Right lobe of liver (tissue), 6 donors: ENCODE data around the gene THYN1. TPM values are rescaled to one million over a fixed set of nuclear protein-coding genes. Genes with fewer than 3 reads are reported as not detected.

Experiments used
- ATAC-seq, 4 donors: fragments of 200-7000 bp; cut with Tn5 transposase; one replicate each; pipeline ENCODE4 v1.9.1; 2020; ENCODE audit warnings: mild to moderate bottlenecking in 4 of 4, moderate library complexity in 4 of 4
- DNase-seq, 3 donors: peaks; one replicate each; pipeline ENCODE4 v3.0.0-alpha.2; 2020
- H3K27ac ChIP-seq, 3 donors: fragments of 200-600 bp; one replicate each; pipeline ENCODE4 v1.8.0; 2022
- H3K27me3 ChIP-seq, 2 donors: fragments of 200-600 bp; one replicate each; pipeline ENCODE4 v1.8.0; 2022
- H3K36me3 ChIP-seq, 4 donors: fragments of 200-600 bp; sonication (generic) in 1 of 4; one replicate each; pipeline versions ENCODE4 v1.5.1 to v1.8.0; 2017 to 2022; ENCODE audit warnings: control low read depth in 1 of 4
- H3K4me1 ChIP-seq, 4 donors: fragments of 200-600 bp; sonication (generic) in 1 of 4; one replicate each; pipeline versions ENCODE4 v1.5.1 to v1.8.0; 2017 to 2022; ENCODE audit warnings: control low read depth in 1 of 4
- H3K4me3 ChIP-seq, 3 donors: fragments of 200-600 bp; one replicate each; pipeline ENCODE4 v1.8.0; 2022
- H3K9me3 ChIP-seq, 4 donors: fragments of 200-600 bp; sonication (generic) in 1 of 4; one replicate each; pipeline versions ENCODE4 v1.5.1 to v1.8.0; 2017 to 2022; ENCODE audit warnings: control low read depth in 1 of 4
- POLR2A ChIP-seq: fragments of 450-650 bp; IDR thresholded peaks from one replicate; pipeline ENCODE4 v1.6.1; 2017; ENCODE audit warnings: antibody characterized with exemption, mild to moderate bottlenecking
- WGBS: methylation state at CpG from one replicate; pipeline ENCODE4 v1.1.6; 2018; ENCODE audit warnings: low coverage, low lambda C conversion rate; ENCODE audit not compliant: insufficient coverage; ENCODE audit errors: missing lambda C conversion rate; 5-methylcytosine and 5-hydroxymethylcytosine counted together
- intact Hi-C, 2 donors: fragments of 100-400 bp; cut with DNase I; formaldehyde crosslinking; loops; one replicate each; pipeline versions ENCODE4 v1.11.2 to v1.14.1; 2022
- total RNA-seq, 6 experiments: library from RNA; depleted of rRNA in 2 of 6; stranded (reverse); fragments of >200 nt in 2 of 6; fragmentation: NEBNext Ultra II Directional in 3 of 6; extraction: Animal tissue kit (Norgen Biotek cat#: 25700) in 3 of 6; gene quantifications; one replicate each; pipeline versions ENCODE4 v1.1.0 to v1.2.4, GENCODE V29; 2016 to 2023
- TF ChIP-seq, protein P1 (sequence below), 4 donors: fragments of 200-600 bp in 3 of 4; fragments of 450-650 bp in 1 of 4; IDR thresholded peaks; one replicate each; pipeline versions ENCODE4 v1.5.1 to v1.8.0; 2016 to 2022; ENCODE audit warnings: antibody characterized with exemption in 4 of 4, mild to moderate bottlenecking in 2 of 4
- donor health status: DM: no; HTN: yes; CAD: no.
- donor health status: DM: no; HTN: no; CAD: no.
- donor health status: DM: no; HTN: no; CAD: no.
- donor health status: DM: no; HTN: yes; CAD: no.
- donor health status: DM: no; HTN: yes; CAD: no.

Gene THYN1
- total RNA-seq, 6 experiments from 2014 or later: 11.7 to 39.2 (median 20.6) TPM

DNA sequence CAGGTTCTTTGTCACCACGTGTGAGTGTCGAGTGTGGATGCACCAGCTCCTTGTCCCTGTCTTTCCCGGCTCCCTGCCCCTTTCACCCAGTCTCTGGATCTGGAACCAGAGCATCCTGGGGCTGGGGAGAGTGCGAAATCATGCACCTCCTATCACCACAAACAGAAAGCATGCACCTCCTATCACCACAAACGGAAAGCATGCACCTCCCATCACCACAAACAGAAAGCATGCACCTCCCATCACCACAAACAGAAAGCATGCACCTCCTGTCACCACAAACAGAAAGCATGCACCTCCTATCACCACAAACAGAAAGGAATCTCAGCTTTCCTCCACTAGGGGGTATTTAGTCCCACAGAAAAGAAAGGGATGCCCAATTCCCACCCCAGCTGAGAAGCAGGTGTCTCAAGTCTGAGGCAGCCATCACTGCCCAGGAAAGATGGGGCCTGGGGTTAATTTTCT lies 17.1 kb upstream of the THYN1 start:
- Histone ChIP-seq H3K4me3 (no peak overlapping the region), H3K27ac (no peak overlapping the region), H3K27me3 (peaks cover 0 to 11% of the 10 kb centered on the region in 2 donors), H3K36me3 (no peaks in the 10 kb centered on the region), H3K4me1 (peaks cover 0 to 4% (median 0%) of the 10 kb centered on the region in 4 donors), H3K9me3 (no peaks in the 10 kb centered on the region)
- intact Hi-C loops: no loop called here
- no peak for ATAC-seq
- WGBS: 13% methylated on average over 1 of the region's 5 CpGs
- no peak for DNase-seq
- TF ChIP-seq, protein P1, sequence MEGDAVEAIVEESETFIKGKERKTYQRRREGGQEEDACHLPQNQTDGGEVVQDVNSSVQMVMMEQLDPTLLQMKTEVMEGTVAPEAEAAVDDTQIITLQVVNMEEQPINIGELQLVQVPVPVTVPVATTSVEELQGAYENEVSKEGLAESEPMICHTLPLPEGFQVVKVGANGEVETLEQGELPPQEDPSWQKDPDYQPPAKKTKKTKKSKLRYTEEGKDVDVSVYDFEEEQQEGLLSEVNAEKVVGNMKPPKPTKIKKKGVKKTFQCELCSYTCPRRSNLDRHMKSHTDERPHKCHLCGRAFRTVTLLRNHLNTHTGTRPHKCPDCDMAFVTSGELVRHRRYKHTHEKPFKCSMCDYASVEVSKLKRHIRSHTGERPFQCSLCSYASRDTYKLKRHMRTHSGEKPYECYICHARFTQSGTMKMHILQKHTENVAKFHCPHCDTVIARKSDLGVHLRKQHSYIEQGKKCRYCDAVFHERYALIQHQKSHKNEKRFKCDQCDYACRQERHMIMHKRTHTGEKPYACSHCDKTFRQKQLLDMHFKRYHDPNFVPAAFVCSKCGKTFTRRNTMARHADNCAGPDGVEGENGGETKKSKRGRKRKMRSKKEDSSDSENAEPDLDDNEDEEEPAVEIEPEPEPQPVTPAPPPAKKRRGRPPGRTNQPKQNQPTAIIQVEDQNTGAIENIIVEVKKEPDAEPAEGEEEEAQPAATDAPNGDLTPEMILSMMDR (IDR thresholded peaks at IDR 0.05): no peak
- no peak for TF ChIP-seq POLR2A

DNA sequence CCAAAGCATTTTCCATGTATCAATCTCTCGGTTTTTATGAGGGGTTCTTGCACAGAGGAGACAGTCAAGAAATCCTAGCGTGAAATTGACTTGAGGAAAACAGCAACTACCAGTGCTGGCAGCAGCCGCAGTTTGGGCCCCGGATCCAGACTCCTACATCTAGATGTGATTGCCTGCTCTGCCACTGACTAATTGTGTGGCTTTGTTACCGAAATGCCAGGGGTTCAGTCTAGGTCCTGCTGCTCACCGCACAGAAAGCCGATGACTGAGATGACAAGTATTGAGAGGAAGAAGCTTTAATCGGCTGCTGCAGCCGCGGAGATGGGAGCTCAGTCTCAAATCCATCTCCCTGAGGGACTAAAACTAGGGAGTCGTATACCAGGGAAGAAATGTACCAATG lies 14.8 kb upstream of the THYN1 start:
- 89% methylated on average over 11 of the region's 11 CpGs for WGBS
- H3K36me3 ChIP-seq: peaks cover 0 to 8% (median 0%) of the 10 kb centered on the region in 4 donors
- no peak for DNase-seq
- TF ChIP-seq, protein P1 (IDR thresholded peaks at IDR 0.05): no peak
- no peak for TF ChIP-seq POLR2A
- H3K9me3 ChIP-seq: no peaks in the 10 kb centered on the region
- H3K27me3 ChIP-seq: no peaks in the 10 kb centered on the region
- H3K4me1 ChIP-seq: peaks cover 0 to 4% (median 0%) of the 10 kb centered on the region in 4 donors
- H3K4me3 ChIP-seq: no peak overlapping the region
- ATAC-seq: no peak
- intact Hi-C loops: no loop called here
- no peak overlapping the region for H3K27ac ChIP-seq

DNA sequence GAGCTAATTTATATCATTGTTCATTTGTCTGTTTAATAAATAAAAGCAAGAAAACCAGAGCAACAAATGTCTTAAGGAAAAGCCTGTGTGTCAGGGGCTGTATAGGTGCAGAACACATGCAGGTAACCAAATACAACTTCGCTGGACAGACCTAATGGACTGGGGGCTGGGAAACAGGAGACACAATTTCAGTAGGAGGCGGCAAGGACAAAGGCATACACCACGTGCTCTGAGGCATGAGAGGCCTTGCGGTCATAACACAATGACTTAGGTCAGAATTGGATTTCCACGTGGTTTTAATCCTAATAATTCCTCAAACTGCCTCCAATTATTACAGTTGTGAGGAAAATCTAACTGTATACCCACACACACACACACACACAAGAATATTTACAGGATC lies 14.3 kb upstream of the THYN1 start:
- intact Hi-C loops: no loop called here
- H3K27ac ChIP-seq: no peak overlapping the region

DNA sequence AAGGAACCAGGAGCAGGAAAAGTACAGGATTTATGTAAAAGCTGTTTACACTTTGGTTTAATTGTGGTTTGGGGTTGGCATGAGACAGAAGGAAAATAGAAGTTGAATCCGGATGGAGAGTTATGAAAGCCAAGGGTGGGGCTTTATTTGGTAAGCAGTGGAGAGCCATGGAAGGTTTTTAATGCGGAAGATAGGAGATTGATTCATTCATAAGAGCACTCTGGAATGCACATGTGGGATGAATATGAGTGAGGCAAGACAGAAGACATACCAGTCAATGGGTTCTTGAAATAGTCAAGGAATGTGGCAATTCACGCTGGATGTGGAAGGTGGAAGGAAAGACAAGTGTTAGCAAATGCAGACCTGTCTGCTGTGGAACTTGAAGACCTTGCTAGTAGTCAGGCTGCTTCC lies 13.7 kb upstream of the THYN1 start:
- ATAC-seq (peak in 3 of 4 donors; percentile 39 to 51 (median 46)), DNase-seq (no peak)
- intact Hi-C loops: no loop called here
- no peaks in the 10 kb centered on the region for H3K27me3 ChIP-seq
- no peaks in the 10 kb centered on the region for H3K9me3 ChIP-seq
- no peak overlapping the region for H3K4me3 ChIP-seq
- TF ChIP-seq, protein P1 (IDR thresholded peaks at IDR 0.05): no peak
- TF ChIP-seq POLR2A: no peak
- no peaks in the 10 kb centered on the region for H3K4me1 ChIP-seq
- H3K27ac ChIP-seq: no peak overlapping the region
- peaks cover 0 to 17% (median 0%) of the 10 kb centered on the region in 4 donors for H3K36me3 ChIP-seq
- 45% methylated on average over 3 of the region's 3 CpGs for WGBS

More for the DNA sequence above, 14.3 kb upstream of the THYN1 start:
- Histone ChIP-seq H3K27me3 (no peaks in the 10 kb centered on the region), H3K36me3 (peaks cover 0 to 13% (median 0%) of the 10 kb centered on the region in 4 donors), H3K4me3 (no peak overlapping the region), H3K4me1 (peaks cover 0 to 4% (median 0%) of the 10 kb centered on the region in 4 donors), H3K9me3 (no peaks in the 10 kb centered on the region)
- WGBS: 89% methylated on average over 3 of the region's 5 CpGs
- TF ChIP-seq, protein P1 (IDR thresholded peaks at IDR 0.05): no peak
- no peak for TF ChIP-seq POLR2A
- ATAC-seq (no peak), DNase-seq (no peak)

DNA sequence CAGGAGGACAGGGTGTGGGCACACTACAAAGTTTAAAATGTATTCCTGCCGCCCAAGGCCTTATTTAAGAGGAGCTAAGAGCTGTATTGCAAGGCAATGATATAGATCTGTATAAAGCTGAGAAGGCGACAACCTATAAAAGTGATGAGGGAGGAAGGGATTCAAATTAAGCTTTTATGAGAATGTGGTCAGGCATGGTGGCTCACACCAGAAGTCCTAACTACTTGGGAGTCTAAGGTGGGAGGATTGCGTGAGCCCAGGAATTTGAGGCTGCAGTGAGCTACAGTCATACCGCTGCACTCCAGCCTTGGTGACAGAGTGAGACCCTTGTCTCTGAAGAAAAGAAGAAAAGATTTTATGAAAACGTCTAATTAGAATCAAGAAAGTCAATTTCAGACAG lies 13.3 kb upstream of the THYN1 start:
- ATAC-seq: no peak
- H3K27ac ChIP-seq: no peak overlapping the region
- DNase-seq: no peak
- no peaks in the 10 kb centered on the region for H3K27me3 ChIP-seq
- intact Hi-C loops: no loop called here
- H3K4me1 ChIP-seq: no peaks in the 10 kb centered on the region
- no peak overlapping the region for H3K4me3 ChIP-seq
- WGBS: 77% methylated on average over 5 of the region's 5 CpGs
- no peak for TF ChIP-seq POLR2A
- TF ChIP-seq, protein P1 (IDR thresholded peaks at IDR 0.05): no peak
- peaks cover 0 to 19% (median 2%) of the 10 kb centered on the region in 4 donors for H3K36me3 ChIP-seq
- H3K9me3 ChIP-seq: no peaks in the 10 kb centered on the region
